HepG2 (cell line): ENCODE results near the gene AHNAK. TPM values are rescaled to one million over a fixed set of nuclear protein-coding genes. Genes with fewer than 3 reads are reported as not detected.
A peak's percentile ranks its signal among the peaks of the same experiment; 100 is the strongest.

Source experiments
- CENPT ChIP-seq: sonication (generic); formaldehyde crosslinking; IDR thresholded peaks from 2 replicates; pipeline ENCODE4 v1.8.0; 2022; ENCODE audit warnings: low read depth, mild to moderate bottlenecking, moderate library complexity, missing genetic modification reagents
- ETS1 ChIP-seq: sonication (generic); formaldehyde crosslinking; IDR thresholded peaks from 2 replicates; pipeline ENCODE4 v1.4.0; 2020; ENCODE audit warnings: missing genetic modification reagents
- FOXA1 ChIP-seq, 2 experiments: fragments of 450-650 bp in 1 of 2; sonication (generic) in 1 of 2; formaldehyde crosslinking in 1 of 2; IDR thresholded peaks; 2 replicates each; pipeline versions ENCODE4 v1.4.0 to v1.6.1; 2016 to 2020; ENCODE audit warnings: missing genetic modification reagents in 1 of 2
- GLI4 ChIP-seq: sonication (generic); formaldehyde crosslinking; IDR thresholded peaks from 2 replicates; pipeline ENCODE4 v1.5.1; 2020; ENCODE audit warnings: missing genetic modification reagents, mild to moderate bottlenecking, moderate library complexity, borderline replicate concordance
- HDAC1 ChIP-seq: sonication (generic); formaldehyde crosslinking; IDR thresholded peaks from 2 replicates; pipeline ENCODE4 v1.5.1; 2020; ENCODE audit warnings: mild to moderate bottlenecking, missing genetic modification reagents
- KMT2B ChIP-seq: IDR thresholded peaks from 2 replicates; pipeline ENCODE4 v1.6.1; 2016; ENCODE audit warnings: missing genetic modification reagents, missing compliant biosample characterization
- LRRFIP1 ChIP-seq: sonication (generic); formaldehyde crosslinking; conservative IDR thresholded peaks from 2 replicates; pipeline ENCODE4 v1.4.0; 2020; ENCODE audit warnings: missing genetic modification reagents
- NFRKB ChIP-seq: fragments of 450-650 bp; IDR thresholded peaks from 2 replicates; pipeline ENCODE4 v1.6.1; 2017
- SP140L ChIP-seq: sonication (generic); formaldehyde crosslinking; IDR thresholded peaks from 2 replicates; pipeline ENCODE4 v1.4.0; 2020; ENCODE audit warnings: missing genetic modification reagents, borderline replicate concordance
- TBL1XR1 ChIP-seq: fragments of 150-350 bp; IDR thresholded peaks from 2 replicates; pipeline ENCODE4 v1.6.1; 2014; ENCODE audit warnings: borderline replicate concordance, low read length; ENCODE audit not compliant: partially characterized antibody
- TRAFD1 ChIP-seq: sonication (generic); formaldehyde crosslinking; IDR thresholded peaks from 2 replicates; pipeline ENCODE4 v1.5.1; 2020; ENCODE audit warnings: missing genetic modification reagents, mild to moderate bottlenecking, borderline replicate concordance
- U2AF2 ChIP-seq: fragments of 200-400 bp; formaldehyde crosslinking; IDR thresholded peaks from 2 replicates; pipeline ENCODE4 v1.6.1; 2017; ENCODE audit warnings: low read depth, mild to moderate bottlenecking, low read length
- ZBTB1 ChIP-seq: sonication (generic); formaldehyde crosslinking; IDR thresholded peaks from 2 replicates; pipeline ENCODE4 v1.4.0; 2020; ENCODE audit warnings: missing genetic modification reagents, borderline replicate concordance
- ZBTB34 ChIP-seq: sonication (generic); formaldehyde crosslinking; IDR thresholded peaks from 2 replicates; pipeline ENCODE4 v1.8.0; 2022; ENCODE audit warnings: mild to moderate bottlenecking, missing genetic modification reagents
- ZBTB7B ChIP-seq: sonication (generic); formaldehyde crosslinking; IDR thresholded peaks from 2 replicates; pipeline ENCODE4 v1.4.0; 2020; ENCODE audit warnings: missing genetic modification reagents
- ZMYM4 ChIP-seq: sonication (generic); formaldehyde crosslinking; IDR thresholded peaks from 2 replicates; pipeline ENCODE4 v1.8.1; 2023; ENCODE audit warnings: mild to moderate bottlenecking, missing genetic modification reagents
- ZNF329 ChIP-seq: sonication (generic); formaldehyde crosslinking; IDR thresholded peaks from 2 replicates; pipeline ENCODE4 v1.9.0; 2021; ENCODE audit warnings: low read depth, mild to moderate bottlenecking, missing genetic modification reagents
- ZNF468 ChIP-seq: sonication (generic); formaldehyde crosslinking; IDR thresholded peaks from 2 replicates; pipeline ENCODE4 v1.8.0; 2022; ENCODE audit warnings: mild to moderate bottlenecking, moderate library complexity, missing genetic modification reagents
- ZNF512 ChIP-seq: sonication (generic); formaldehyde crosslinking; IDR thresholded peaks from 2 replicates; pipeline ENCODE4 v1.4.0; 2020; ENCODE audit warnings: mild to moderate bottlenecking, missing genetic modification reagents
- ZNF577 ChIP-seq: sonication (generic); formaldehyde crosslinking; IDR thresholded peaks from 2 replicates; pipeline ENCODE4 v1.4.0; 2020; ENCODE audit warnings: mild to moderate bottlenecking, low read depth, missing genetic modification reagents, borderline replicate concordance
- ZNF749 ChIP-seq: sonication (generic); formaldehyde crosslinking; IDR thresholded peaks from 2 replicates; pipeline ENCODE4 v1.8.0; 2022; ENCODE audit warnings: mild to moderate bottlenecking, missing genetic modification reagents, moderate library complexity, borderline replicate concordance
- ZNF773 ChIP-seq: sonication (generic); formaldehyde crosslinking; IDR thresholded peaks from 2 replicates; pipeline ENCODE4 v1.4.0; 2020; ENCODE audit warnings: missing genetic modification reagents, borderline replicate concordance
- ZNF790 ChIP-seq: sonication (generic); formaldehyde crosslinking; IDR thresholded peaks from 2 replicates; pipeline ENCODE4 v1.8.0; 2022; ENCODE audit warnings: missing genetic modification reagents, mild to moderate bottlenecking, borderline replicate concordance
- polyA plus RNA-seq, 8 experiments: library from polyadenylated mRNA; depleted of rRNA in 3 of 8; stranded (reverse) in 7 of 8; unstranded in 1 of 8; fragments of >200 nt; fragmentation: Illumina TruSeq in 4 of 8; extraction: Trizol in 4 of 8; gene quantifications; 2 replicates each; pipeline versions ENCODE4 v1.2.1 to v1.2.3, GENCODE V29; 2011 to 2016; ENCODE audit warnings: low read depth in 4 of 8, missing spikeins in 1 of 8, mixed read lengths in 1 of 8; ENCODE audit not compliant: insufficient read depth in 1 of 8
- total RNA-seq, 5 experiments: library from RNA; depleted of rRNA; stranded (reverse); fragments of >200 nt; fragmentation: Illumina TruSeq; extraction: Trizol; gene quantifications; 2 replicates each; pipeline ENCODE4 v1.2.3, GENCODE V29; 2016; ENCODE audit warnings: low read depth in 1 of 5

The AHNAK gene
- total and polyA plus RNA-seq, 2 of the 13 experiments (the other 11 are each of a cell fraction or from before 2014, with no cell fraction given): 23.4 to 25.0 TPM

GRCh38 chr11:62501432-62501891 is 45.1 kb downstream of the AHNAK start (continued):
- TF ChIP-seq SP140L: no peak
- no peak for TF ChIP-seq LRRFIP1
- TF ChIP-seq ZBTB34: 0 out of 2 replicates have a peak, but pooled peaks have one; percentile 18
- TF ChIP-seq ZNF790: no peak
- TF ChIP-seq FOXA1 (IDR thresholded peaks at IDR 0.05): no peak
- no peak for TF ChIP-seq FOXA1 (CRISPR knock-in tag; IDR thresholded peaks at IDR 0.05)
- TF ChIP-seq ZNF773 (CRISPR knock-in tag): no peak
- no peak for TF ChIP-seq GLI4 (CRISPR knock-in tag)
- TF ChIP-seq CENPT: no peak
- no peak for TF ChIP-seq ZNF512 (CRISPR knock-in tag)
- no peak for TF ChIP-seq ZBTB7B (CRISPR knock-in tag)
- TF ChIP-seq KMT2B (CRISPR knock-in tag): no peak
- no peak for TF ChIP-seq NFRKB
- TF ChIP-seq ZNF468 (CRISPR knock-in tag): no peak
- TF ChIP-seq ZMYM4 (CRISPR knock-in tag): no peak
- no peak for TF ChIP-seq TRAFD1
- TF ChIP-seq ZNF577 (CRISPR knock-in tag): no peak
- TF ChIP-seq ETS1: no peak
- no peak for TF ChIP-seq TBL1XR1
- no peak for TF ChIP-seq ZNF329 (CRISPR knock-in tag)
- no peak for TF ChIP-seq U2AF2
- TF ChIP-seq ZBTB1 (CRISPR knock-in tag): no peak
- TF ChIP-seq HDAC1 (CRISPR knock-in tag): peak; percentile 49
- TF ChIP-seq ZNF749 (CRISPR knock-in tag): no peak
